BJ (cell line): ENCODE measurements around the gene ID2. TPM values are rescaled to one million over a fixed set of nuclear protein-coding genes. Genes with fewer than 3 reads are reported as not detected.

Experiments used
- CTCF ChIA-PET: fragments of 350-600 bp; formaldehyde crosslinking; extraction: SDS; loops from one replicate; lab custom pipeline; 2021; ENCODE audit warnings: antibody characterized with exemption, inconsistent platforms; lab: Yijun Ruan, JAX
- POLR2A ChIA-PET: fragments of 300-600 bp; sonication (Branson Sonifier 250); formaldehyde crosslinking; extraction: SDS; loops from one replicate; lab custom pipeline; 2021; ENCODE audit warnings: antibody characterized with exemption; lab: Charles Lee
- DNase-seq: peaks from one replicate; pipeline ENCODE4 v3.0.0-alpha.2; 2011; ENCODE audit warnings: low read depth
- H3K27me3 ChIP-seq: 2 replicates; pipeline ENCODE4 v1.6.0; 2011; ENCODE audit warnings: low read length; ENCODE audit not compliant: control insufficient read depth, insufficient read depth
- H3K36me3 ChIP-seq: 2 replicates; pipeline ENCODE4 v1.5.1; 2011; ENCODE audit warnings: low read length; ENCODE audit not compliant: control insufficient read depth, insufficient read depth
- H3K4me3 ChIP-seq: 2 replicates; pipeline ENCODE4 v1.5.1; 2011; ENCODE audit warnings: low read depth, mild to moderate bottlenecking, control low read depth, low read length
- CTCF ChIP-seq: IDR thresholded peaks from 2 replicates; pipeline ENCODE4 v1.5.1; 2011; ENCODE audit warnings: low read depth, mild to moderate bottlenecking, control low read depth, inconsistent platforms, low read length, moderate library complexity; ENCODE audit not compliant: insufficient read depth
- polyA plus RNA-seq: library from polyadenylated mRNA; depleted of rRNA; stranded (reverse); fragments of >200 nt; gene quantifications from 2 replicates; pipeline ENCODE4 v1.2.3, GENCODE V29; 2011

Gene ID2
- polyA plus RNA-seq, 1 experiment = 242 TPM

DNA sequence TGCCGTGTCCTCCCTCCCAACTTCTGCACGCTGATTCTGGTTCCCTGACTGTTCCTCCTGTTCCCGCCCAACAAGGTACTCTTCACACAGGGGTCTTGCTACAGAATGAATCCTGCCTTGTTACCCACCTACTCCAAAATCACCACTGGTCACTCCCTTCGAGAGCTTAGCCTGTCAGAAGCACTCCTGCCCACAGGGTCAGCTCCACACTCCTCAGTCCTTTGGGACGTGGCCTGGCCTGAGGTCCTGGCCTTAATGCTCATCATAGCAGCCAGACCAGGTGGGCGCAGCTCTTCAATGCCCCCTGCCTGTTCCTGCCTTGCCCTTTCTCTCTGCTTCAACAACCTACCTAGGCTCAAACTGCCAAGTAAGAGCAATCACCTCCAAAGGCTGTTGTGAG, 27.8 kb upstream of the ID2 start:
- no peaks in the 10 kb centered on the region for H3K36me3 ChIP-seq
- H3K27me3 ChIP-seq = no peaks in the 10 kb centered on the region; the same call in 1 of the 2 replicates
- DNase-seq = no peak
- POLR2A ChIA-PET = no interaction called here
- CTCF ChIA-PET = interaction anchor here (1.2 to 1.5 kb wide), 2 partner anchors 8 to 20 kb away, joined by 3 to 4 read pairs; no protein-coding TSS in a partner anchor
- H3K4me3 ChIP-seq = no peak overlapping the region
- TF ChIP-seq CTCF = no peak

- no peaks in the 10 kb centered on the region; the same call in 1 of the 2 replicates for H3K27me3 ChIP-seq
- CTCF ChIA-PET = interaction anchor here (1.5 kb wide), 1 partner anchor 21 kb away, joined by 4 read pairs; no protein-coding TSS in a partner anchor
- TF ChIP-seq CTCF = no peak
- no peaks in the 10 kb centered on the region for H3K36me3 ChIP-seq
- DNase-seq = no peak
- no peak overlapping the region for H3K4me3 ChIP-seq
- POLR2A ChIA-PET = no interaction called here
These were observed 27.4 kb upstream of the ID2 start for GRCh38 chr2:8654483-8654882.

GRCh38 chr2:8656160-8656641, 25.7 kb upstream of the ID2 start:
- ChIA-PET CTCF (interaction anchor here (1.3 to 1.4 kb wide), 2 partner anchors 10 to 13 kb away, joined by 4 to 5 read pairs; no protein-coding TSS in a partner anchor), POLR2A (no interaction called here)
- Histone ChIP-seq H3K27me3 (no peaks in the 10 kb centered on the region; the same call in 1 of the 2 replicates), H3K4me3 (no peak overlapping the region), H3K36me3 (no peaks in the 10 kb centered on the region)
- DNase-seq = peak; percentile 57
- no peak for TF ChIP-seq CTCF

- Histone ChIP-seq H3K27me3 (no peaks in the 10 kb centered on the region; the same call in 1 of the 2 replicates), H3K4me3 (no peak overlapping the region), H3K36me3 (no peaks in the 10 kb centered on the region)
- no peak for DNase-seq
- ChIA-PET POLR2A (interaction anchor here (0.6 kb wide), 1 partner anchor 24 kb away, joined by 7 read pairs; no protein-coding TSS in a partner anchor), CTCF (interaction anchor here (1.3 to 1.4 kb wide), 2 partner anchors 10 to 14 kb away, joined by 4 to 5 read pairs; no protein-coding TSS in a partner anchor)
- TF ChIP-seq CTCF = no peak
These were observed 25.0 kb upstream of the ID2 start for GRCh38 chr2:8656811-8657210.

- CTCF ChIA-PET = no interaction called here
- H3K4me3 ChIP-seq = no peak overlapping the region
- H3K36me3 ChIP-seq = no peaks in the 10 kb centered on the region
- TF ChIP-seq CTCF = no peak
- POLR2A ChIA-PET = interaction anchor here (0.6 kb wide), 1 partner anchor 23 kb away, joined by 7 read pairs; no protein-coding TSS in a partner anchor
- H3K27me3 ChIP-seq = no peaks in the 10 kb centered on the region
- no peak for DNase-seq
These were observed 24.3 kb upstream of the ID2 start for GRCh38 chr2:8657423-8658062.
